H1 (cell line): Measurements from ENCODE around the gene PTGIR. TPM values are rescaled to one million over a fixed set of nuclear protein-coding genes. Genes with fewer than 3 reads are reported as not detected.
A peak's percentile ranks its signal among the peaks of the same experiment; 100 is the strongest.

ENCODE experiments used
- CTCF ChIA-PET: fragments of 300-600 bp; sonication (Branson Sonifier 250); formaldehyde crosslinking; loops from one replicate; lab custom pipeline; 2021; ENCODE audit not compliant: partially characterized antibody; lab: Charles Lee
- POLR2A ChIA-PET: fragments of 300-600 bp; sonication (Branson Sonifier 250); formaldehyde crosslinking; loops from one replicate; lab custom pipeline; 2021; ENCODE audit warnings: inconsistent platforms; ENCODE audit not compliant: partially characterized antibody; lab: Charles Lee
- DNase-seq, 2 experiments: peaks; one replicate each; pipeline versions ENCODE4 v3.0.0 to v3.0.0-alpha.2; 2010 to 2022; ENCODE audit warnings: low spot score in 2 of 2, low read depth in 1 of 2, mixed read lengths in 1 of 2
- FAIRE-seq: peaks from 2 replicates; lab custom pipeline; 2011; peaks lifted over from hg19 to GRCh38; lab: Jason Lieb, UNC
- H2AFZ ChIP-seq: 2 replicates; pipeline ENCODE4 v1.8.1; 2012; ENCODE audit warnings: low read length, inconsistent platforms
- H2AK5ac ChIP-seq: 2 replicates; pipeline ENCODE4 v1.6.1; 2013; ENCODE audit warnings: low read depth, low read length
- H2BK120ac ChIP-seq: replicated peaks from 2 replicates; pipeline ENCODE3; 2013; ENCODE audit warnings: low read depth, low read length, inconsistent platforms
- H2BK12ac ChIP-seq: 2 replicates; pipeline ENCODE4 v1.6.1; 2013; ENCODE audit warnings: low read depth, low read length
- H2BK15ac ChIP-seq: 2 replicates; pipeline ENCODE4 v1.6.1; 2013; ENCODE audit warnings: low read length
- H2BK20ac ChIP-seq: 2 replicates; pipeline ENCODE4 v1.6.1; 2013; ENCODE audit warnings: low read length
- H2BK5ac ChIP-seq: 2 replicates; pipeline ENCODE4 v1.6.1; 2013; ENCODE audit warnings: low read depth, low read length
- H3K14ac ChIP-seq: 2 replicates; pipeline ENCODE4 v1.6.1; 2013; ENCODE audit warnings: inconsistent platforms; ENCODE audit not compliant: insufficient read length
- H3K18ac ChIP-seq: 2 replicates; pipeline ENCODE4 v1.6.1; 2013; ENCODE audit warnings: low read length; ENCODE audit errors: extremely low read depth
- H3K23ac ChIP-seq: 2 replicates; pipeline ENCODE4 v1.6.1; 2013; ENCODE audit warnings: inconsistent platforms; ENCODE audit not compliant: insufficient read length
- H3K23me2 ChIP-seq: 2 replicates; pipeline ENCODE4 v1.6.1; 2013; ENCODE audit warnings: low read depth, low read length
- H3K27ac ChIP-seq: 2 replicates; pipeline ENCODE4 v1.6.1; 2011; ENCODE audit warnings: low read depth, low read length, inconsistent platforms
- H3K27me3 ChIP-seq, 4 experiments: replicated peaks in 1 of 4; 1 replicate in 1 of 4; 2 replicates in 3 of 4; pipeline versions ENCODE4 v1.6.1 to v1.8.1; 2011 to 2013; ENCODE audit warnings: low read length in 3 of 4, mild to moderate bottlenecking in 3 of 4, inconsistent platforms in 2 of 4, mixed read lengths in 2 of 4, moderate library complexity in 1 of 4; ENCODE audit not compliant: control insufficient read depth in 3 of 4, insufficient read depth in 3 of 4; ENCODE audit errors: extremely low read depth in 1 of 4
- H3K36me3 ChIP-seq, 4 experiments: 2 replicates each; pipeline versions ENCODE4 v1.6.1 to v1.8.1; 2011 to 2013; ENCODE audit warnings: mild to moderate bottlenecking in 4 of 4, low read length in 3 of 4, moderate library complexity in 2 of 4, control low read depth in 1 of 4, inconsistent platforms in 1 of 4; ENCODE audit not compliant: insufficient read depth in 4 of 4, control insufficient read depth in 2 of 4
- H3K4ac ChIP-seq: replicated peaks from 2 replicates; pipeline ENCODE3; 2013; ENCODE audit warnings: low read length, low read depth, mixed read lengths, inconsistent platforms; ENCODE audit not compliant: insufficient read length
- H3K4me1 ChIP-seq, 4 experiments: replicated peaks in 1 of 4; 1 replicate in 1 of 4; 2 replicates in 3 of 4; pipeline versions ENCODE4 v1.6.1 to v1.8.1; 2011 to 2013; ENCODE audit warnings: low read length in 3 of 4, inconsistent platforms in 2 of 4, mixed read lengths in 1 of 4; ENCODE audit not compliant: insufficient read depth in 4 of 4, control insufficient read depth in 3 of 4
- H3K4me2 ChIP-seq, 2 experiments: 2 replicates each; pipeline versions ENCODE4 v1.6.1 to v1.8.1; 2011 to 2013; ENCODE audit warnings: low read depth in 2 of 2, low read length in 2 of 2, control low read depth in 1 of 2, inconsistent platforms in 1 of 2, mild to moderate bottlenecking in 1 of 2; ENCODE audit not compliant: insufficient read depth in 1 of 2
- H3K4me3 ChIP-seq, 4 experiments: fragments of 200-600, 300-600 bp in 1 of 4; sonication (generic), shearing (Covaris generic), sonication (Bioruptor Twin) in 1 of 4; 2 replicates each; pipeline versions ENCODE4 v1.5.1 to v1.8.1; 2011 to 2016; ENCODE audit warnings: low read length in 4 of 4, low read depth in 3 of 4, control low read depth in 2 of 4, inconsistent platforms in 2 of 4, mild to moderate bottlenecking in 2 of 4, mixed read lengths in 1 of 4, moderate library complexity in 1 of 4; ENCODE audit not compliant: insufficient read depth in 2 of 4; ENCODE audit errors: extremely low read depth in 1 of 4
- H3K56ac ChIP-seq: replicated peaks from 2 replicates; pipeline ENCODE3; 2013; ENCODE audit warnings: low read depth, mild to moderate bottlenecking, mixed read lengths, low read length, inconsistent platforms; ENCODE audit not compliant: insufficient read length
- H3K79me1 ChIP-seq: 2 replicates; pipeline ENCODE4 v1.6.1; 2013; ENCODE audit warnings: low read depth, low read length, control low read depth
- H3K79me2 ChIP-seq, 2 experiments: 2 replicates each; pipeline versions ENCODE4 v1.6.1 to v1.8.1; 2012 to 2013; ENCODE audit warnings: low read length in 2 of 2, mild to moderate bottlenecking in 2 of 2, inconsistent platforms in 1 of 2; ENCODE audit not compliant: insufficient read depth in 2 of 2, control insufficient read depth in 1 of 2
- H3K9ac ChIP-seq, 4 experiments: replicated peaks in 1 of 4; 1 replicate in 1 of 4; 2 replicates in 3 of 4; pipeline versions ENCODE4 v1.6.1 to v1.8.1; 2011 to 2013; ENCODE audit warnings: low read depth in 3 of 4, low read length in 3 of 4, control low read depth in 2 of 4, mild to moderate bottlenecking in 2 of 4, moderate library complexity in 2 of 4, inconsistent platforms in 1 of 4; ENCODE audit errors: extremely low read depth in 1 of 4
- H3K9me3 ChIP-seq, 2 experiments: 2 replicates each; pipeline versions ENCODE4 v1.6.1 to v1.8.1; 2012 to 2013; ENCODE audit warnings: mild to moderate bottlenecking in 2 of 2, moderate library complexity in 2 of 2, control low read depth in 1 of 2, inconsistent platforms in 1 of 2, low read depth in 1 of 2, low read length in 1 of 2, mixed read lengths in 1 of 2; ENCODE audit not compliant: insufficient read depth in 2 of 2
- H4K20me1 ChIP-seq, 2 experiments: replicated peaks in 1 of 2; 2 replicates each; pipeline versions ENCODE3 to v1.8.1; 2011 to 2013; ENCODE audit warnings: inconsistent platforms in 2 of 2, low read length in 2 of 2, mild to moderate bottlenecking in 1 of 2; ENCODE audit not compliant: insufficient read depth in 2 of 2, control insufficient read depth in 1 of 2
- H4K5ac ChIP-seq: 2 replicates; pipeline ENCODE4 v1.6.1; 2013; ENCODE audit warnings: low read length, low read depth, mixed read lengths, inconsistent platforms; ENCODE audit not compliant: insufficient read length
- H4K8ac ChIP-seq: 2 replicates; pipeline ENCODE4 v1.8.0; 2013; ENCODE audit warnings: mild to moderate bottlenecking, moderate library complexity, low read length, inconsistent platforms; ENCODE audit not compliant: insufficient read depth; ENCODE audit errors: extremely low read depth
- H4K91ac ChIP-seq: replicated peaks from 2 replicates; pipeline ENCODE3; 2013; ENCODE audit warnings: low read length, mixed read lengths, inconsistent platforms; ENCODE audit not compliant: insufficient read length
- CTCF ChIP-seq, 3 experiments: IDR thresholded peaks; 1 replicate in 2 of 3; 2 replicates in 1 of 3; pipeline versions ENCODE4 v1.5.1 to v1.6.1; 2011; ENCODE audit warnings: low read length in 3 of 3, mild to moderate bottlenecking in 3 of 3, inconsistent platforms in 2 of 3, low read depth in 1 of 3, moderate library complexity in 1 of 3; ENCODE audit not compliant: insufficient read depth in 1 of 3; ENCODE audit errors: control extremely low read depth in 1 of 3
- POLR2AphosphoS5 ChIP-seq: IDR thresholded peaks from 2 replicates; pipeline ENCODE4 v1.6.1; 2011; ENCODE audit warnings: low read depth, low read length
- RAD21 ChIP-seq, 2 experiments: IDR thresholded peaks in 1 of 2; conservative IDR thresholded peaks in 1 of 2; 2 replicates each; pipeline ENCODE4 v1.6.1; 2011; ENCODE audit warnings: low read depth in 2 of 2, low read length in 2 of 2, improper control_type of control experiment in 1 of 2, inconsistent platforms in 1 of 2, mild to moderate bottlenecking in 1 of 2, moderate library complexity in 1 of 2
- RFX5 ChIP-seq: IDR thresholded peaks from 2 replicates; pipeline ENCODE4 v1.6.1; 2011; ENCODE audit warnings: low read depth, low read length, improper control_type of control experiment, borderline replicate concordance
- TBP ChIP-seq: IDR thresholded peaks from 2 replicates; pipeline ENCODE4 v1.6.1; 2011; ENCODE audit warnings: low read depth, low read length, improper control_type of control experiment
- WGBS, 2 experiments: shearing (Covaris generic) in 1 of 2; methylation state at CpG; one replicate each; pipeline versions ENCODE4 v1.1.6 to v1.1.7; 2013 to 2015; ENCODE audit warnings: low lambda C conversion rate in 2 of 2, mixed read lengths in 2 of 2, inconsistent platforms in 1 of 2, low coverage in 1 of 2, missing lambda C conversion rate in 1 of 2; ENCODE audit not compliant: insufficient replicate concordance in 2 of 2, insufficient coverage in 1 of 2, insufficient read length in 1 of 2; ENCODE audit errors: extremely low coverage in 1 of 2, missing lambda C conversion rate in 1 of 2; 5-methylcytosine and 5-hydroxymethylcytosine counted together
- polyA plus RNA-seq, 7 experiments: library from polyadenylated mRNA; depleted of rRNA in 3 of 7; stranded (reverse) in 5 of 7; unstranded in 2 of 7; fragments of >200 nt in 5 of 7; fragments of 200-250 nt in 2 of 7; gene quantifications; 1 replicate in 5 of 7; 2 replicates in 1 of 7; 4 replicates in 1 of 7; pipeline versions ENCODE4 v1.2.1 to v1.2.3, GENCODE V29; 2011 to 2013; ENCODE audit warnings: missing spikeins in 2 of 7, mixed read lengths in 2 of 7
- total RNA-seq: library from RNA; stranded (reverse); fragmentation: NEBNext Ultra II Directional; extraction: Animal tissue kit (Norgen Biotek cat#: 25700); gene quantifications from 2 replicates; pipeline ENCODE4 v1.2.1, GENCODE V29; 2021

Gene PTGIR
- total and polyA plus RNA-seq, 2 of the 8 experiments (the other 6 are each of a cell fraction or from before 2014, with no cell fraction given): 0.15 TPM; not detected in 1

GRCh38 chr19:46579361-46579879 is 45.5 kb downstream of the PTGIR start:
- Histone ChIP-seq H3K79me1 (no peaks in the 10 kb centered on the region), H3K4me2 (no peak overlapping the region), H2AK5ac (no peak overlapping the region), H2BK120ac (no peak overlapping the region), H2BK20ac (no peak overlapping the region), H3K23me2 (no peaks in the 10 kb centered on the region), H2BK15ac (no peak overlapping the region), H3K56ac (no peak overlapping the region), H3K9ac (no peak overlapping the region), H3K14ac (no peak overlapping the region), H3K4me3 (no peak overlapping the region), H3K18ac (no peak overlapping the region), H4K8ac (no peak overlapping the region), H3K4ac (no peak overlapping the region), H3K23ac (no peak overlapping the region), H3K9me3 (no peaks in the 10 kb centered on the region), H3K4me1 (no peaks in the 10 kb centered on the region; a peak in 1 of 7 replicates), H3K27ac (no peak overlapping the region), H2AFZ (no peak overlapping the region)
- ChIA-PET POLR2A (interaction anchor here (0.7 kb wide), 1 partner anchor 19 kb away, joined by 3 read pairs; no protein-coding TSS in a partner anchor), CTCF (interaction anchor here (0.6 to 3.0 kb wide), 16 partner anchors 8 to 537 kb away, joined by 3 to 18 read pairs (median 4); partner anchors contain the start of gene CALM3)
- 60% methylated on average over 8 of the region's 8 CpGs; no CpG with 5 or more reads in 1 of the 2 experiments for WGBS, 2 experiments
- FAIRE-seq: no peak
- no peak for TF ChIP-seq POLR2AphosphoS5
- no peak for TF ChIP-seq TBP
- peak; percentile 88 for TF ChIP-seq RFX5
- TF ChIP-seq CTCF (IDR thresholded peaks at IDR 0.05; ENCODE audit: control extremely low read depth in 1 of 3, insufficient read depth in 1 of 3, low read depth in 1 of 3, low read length in 3 of 3): peak; percentile 64 to 76 (median 71)
- peak; percentile 18 to 36; a peak in 3 of 4 replicates for TF ChIP-seq RAD21 (IDR thresholded peaks at IDR 0.05 in 1 of 2, conservative IDR thresholded peaks at IDR 0.05 in 1 of 2; ENCODE audit: low read depth in 2 of 2, low read length in 2 of 2)
- TF ChIP-seq, all 59 proteins: peak for 3
- Histone ChIP-seq H4K91ac (no peak overlapping the region), H4K5ac (no peak overlapping the region), H3K36me3 (no peaks in the 10 kb centered on the region), H2BK5ac (no peak overlapping the region), H3K27me3 (no peaks in the 10 kb centered on the region; a peak in 1 of 7 replicates), H4K20me1 (no peaks in the 10 kb centered on the region), H2BK12ac (no peak overlapping the region), H3K79me2 (no peaks in the 10 kb centered on the region)
- peak in 1 of 2 experiments; percentile 82 for DNase-seq
